Liver (tissue), 3 donors: ENCODE measurements around the gene HSPA2.

Source experiments
- JUND ChIP-seq, 2 donors: IDR thresholded peaks; 2 replicates each; pipeline ENCODE4 v1.6.1; 2016; ENCODE audit warnings: antibody characterized with exemption in 2 of 2
- TF ChIP-seq, protein P1 (sequence below): fragments of 150-350 bp; IDR thresholded peaks from 2 replicates; pipeline ENCODE4 v1.5.1; 2017; ENCODE audit warnings: improper control_type of control experiment, low read depth, low read length; ENCODE audit not compliant: missing input control
- donor health status: healthy.
- donor health status: healthy.

DNA sequence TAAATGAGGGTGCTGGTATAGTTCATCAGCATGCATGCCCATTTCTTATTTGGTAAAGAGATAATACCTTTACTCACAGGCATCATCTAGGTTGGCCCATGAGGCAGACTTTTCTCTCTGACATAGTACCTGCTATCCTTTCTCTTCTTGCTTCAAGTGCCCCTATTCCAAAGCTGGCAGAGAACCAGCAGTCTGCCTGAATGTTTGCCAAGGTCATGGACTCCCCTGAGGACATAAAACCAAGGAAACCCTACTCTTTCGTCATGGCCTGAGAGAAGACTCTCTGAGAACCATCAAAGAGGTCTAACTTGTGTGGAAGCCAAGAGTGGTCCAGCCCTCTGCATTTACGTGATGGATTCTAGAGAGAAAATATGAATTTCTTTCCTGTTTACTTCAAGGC is 21.1 kb downstream of the HSPA2 start:
- no peak for TF ChIP-seq JUND (IDR thresholded peaks at IDR 0.05)
- TF ChIP-seq, protein P1, sequence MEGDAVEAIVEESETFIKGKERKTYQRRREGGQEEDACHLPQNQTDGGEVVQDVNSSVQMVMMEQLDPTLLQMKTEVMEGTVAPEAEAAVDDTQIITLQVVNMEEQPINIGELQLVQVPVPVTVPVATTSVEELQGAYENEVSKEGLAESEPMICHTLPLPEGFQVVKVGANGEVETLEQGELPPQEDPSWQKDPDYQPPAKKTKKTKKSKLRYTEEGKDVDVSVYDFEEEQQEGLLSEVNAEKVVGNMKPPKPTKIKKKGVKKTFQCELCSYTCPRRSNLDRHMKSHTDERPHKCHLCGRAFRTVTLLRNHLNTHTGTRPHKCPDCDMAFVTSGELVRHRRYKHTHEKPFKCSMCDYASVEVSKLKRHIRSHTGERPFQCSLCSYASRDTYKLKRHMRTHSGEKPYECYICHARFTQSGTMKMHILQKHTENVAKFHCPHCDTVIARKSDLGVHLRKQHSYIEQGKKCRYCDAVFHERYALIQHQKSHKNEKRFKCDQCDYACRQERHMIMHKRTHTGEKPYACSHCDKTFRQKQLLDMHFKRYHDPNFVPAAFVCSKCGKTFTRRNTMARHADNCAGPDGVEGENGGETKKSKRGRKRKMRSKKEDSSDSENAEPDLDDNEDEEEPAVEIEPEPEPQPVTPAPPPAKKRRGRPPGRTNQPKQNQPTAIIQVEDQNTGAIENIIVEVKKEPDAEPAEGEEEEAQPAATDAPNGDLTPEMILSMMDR: no peak
